ENCODE data around the gene VPS36. TPM values are rescaled to one million over a fixed set of nuclear protein-coding genes. Genes with fewer than 3 reads are reported as not detected.

VPS36 gene
- total and polyA plus RNA-seq, 10 of the 15 experiments (the other 5 are each of a cell fraction or from before 2014, with no cell fraction given): 10.3 to 29.0 (median 23.9) TPM

GRCh38 chr13:52450012-52450792 is at the start of gene VPS36 (continued):
- no peak for TF ChIP-seq REST (IDR thresholded peaks at IDR 0.05; ENCODE audit: low read depth, low read length)
- no peak for TF ChIP-seq SUPT20H (IDR thresholded peaks at IDR 0.05; ENCODE audit: borderline replicate concordance, control insufficient read depth, low read depth, low read length)
- 0 out of 2 replicates have a peak, but pooled peaks have one; percentile 41 for TF ChIP-seq SMAD5 (IDR thresholded peaks at IDR 0.05; ENCODE audit: low read depth)
- 0 out of 2 replicates have a peak, but pooled peaks have one; percentile 55 for TF ChIP-seq SIN3A (IDR thresholded peaks at IDR 0.05; ENCODE audit: low read depth, low read length)
- peak; percentile 88 for TF ChIP-seq ZNF592 (IDR thresholded peaks at IDR 0.05)
- TF ChIP-seq RFX5 (IDR thresholded peaks at IDR 0.05; ENCODE audit: low read depth, low read length): peak; percentile 64; the same call in 1 of the 2 replicates
- peak; percentile 38 for TF ChIP-seq SP1 (IDR thresholded peaks at IDR 0.05; ENCODE audit: low read depth, low read length)
- TF ChIP-seq POLR2AphosphoS5 (IDR thresholded peaks at IDR 0.05; ENCODE audit: low read length): peak; percentile 70
- TF ChIP-seq CEBPZ (IDR thresholded peaks at IDR 0.05; ENCODE audit: low read depth, low read length): no peak
- TF ChIP-seq RAD21 (IDR thresholded peaks at IDR 0.05; ENCODE audit: insufficient read depth, low read depth, low read length): peak; percentile 70
- TF ChIP-seq CBX3 (IDR thresholded peaks at IDR 0.05; ENCODE audit: borderline replicate concordance, low read depth): no peak
- no peak for TF ChIP-seq STAT3 (IDR thresholded peaks at IDR 0.05; ENCODE audit: low read depth, low read length)
- no peak for TF ChIP-seq NBN (IDR thresholded peaks at IDR 0.05)
- TF ChIP-seq RB1 (IDR thresholded peaks at IDR 0.05; ENCODE audit: borderline replicate concordance): peak; percentile 91
- no peak for TF ChIP-seq SMAD1 (IDR thresholded peaks at IDR 0.05; ENCODE audit: low read depth, partially characterized antibody)
- peak; percentile 81 for TF ChIP-seq RELA (IDR thresholded peaks at IDR 0.05; ENCODE audit: borderline replicate concordance, partially characterized antibody)
- TF ChIP-seq USF2 (IDR thresholded peaks at IDR 0.05; ENCODE audit: borderline replicate concordance, low read depth, low read length): no peak

Measured in GM12878 (cell line).